PFSK-1 (cell line): ENCODE results near the gene HOXB6.

Experiments used
- POLR2AphosphoS5 ChIP-seq: IDR thresholded peaks from 2 replicates; pipeline ENCODE4 v1.6.1; 2012; ENCODE audit warnings: low read depth, mild to moderate bottlenecking, control low read depth, low read length, moderate library complexity
- REST ChIP-seq, 2 experiments: IDR thresholded peaks; 2 replicates each; pipeline versions ENCODE4 v1.6.1 to v1.8.0; 2011 to 2012; ENCODE audit warnings: low read depth in 2 of 2, low read length in 2 of 2, control low read depth in 1 of 2, inconsistent platforms in 1 of 2, mild to moderate bottlenecking in 1 of 2, moderate library complexity in 1 of 2; ENCODE audit not compliant: insufficient read depth in 1 of 2
- TAF1 ChIP-seq: IDR thresholded peaks from 2 replicates; pipeline ENCODE4 v1.6.1; 2012; ENCODE audit warnings: low read length, control low read depth, borderline replicate concordance; ENCODE audit not compliant: insufficient read depth

GRCh38 chr17:48630925-48631692 lies 26.3 kb upstream of the HOXB6 start:
- no peak for TF ChIP-seq TAF1
- TF ChIP-seq POLR2AphosphoS5 = no peak
- no peak for TF ChIP-seq REST (IDR thresholded peaks at IDR 0.05; ENCODE audit: insufficient read depth in 1 of 2, low read depth in 2 of 2, low read length in 2 of 2)
